Kidney epithelial cell (primary cell): ENCODE data around the gene SLCO3A1. TPM values are rescaled to one million over a fixed set of nuclear protein-coding genes. Genes with fewer than 3 reads are reported as not detected.

ENCODE experiments used
- DNase-seq: peaks from one replicate; pipeline ENCODE4 v3.0.0-alpha.2; 2010; ENCODE audit warnings: low read depth
- H3K27me3 ChIP-seq: 2 replicates; pipeline ENCODE4 v1.6.0; 2011; ENCODE audit warnings: low read length; ENCODE audit not compliant: control insufficient read depth, insufficient read depth
- H3K36me3 ChIP-seq: 2 replicates; pipeline ENCODE4 v1.5.1; 2011; ENCODE audit warnings: low read length; ENCODE audit not compliant: control insufficient read depth, insufficient read depth
- H3K4me3 ChIP-seq: 2 replicates; pipeline ENCODE4 v1.5.1; 2011; ENCODE audit warnings: low read depth, mild to moderate bottlenecking, control low read depth, low read length
- total RNA-seq: library from RNA; depleted of rRNA; stranded (reverse); fragments of >200 nt; gene quantifications from 2 replicates; pipeline ENCODE4 v1.2.3, GENCODE V29; 2015
- TF ChIP-seq, protein P1 (sequence below): IDR thresholded peaks from 2 replicates; pipeline ENCODE4 v1.5.1; 2011; ENCODE audit warnings: mild to moderate bottlenecking, moderate library complexity, low read length, control low read depth, inconsistent platforms; ENCODE audit not compliant: insufficient read depth, poor library complexity, severe bottlenecking

Gene SLCO3A1
- total RNA-seq, 1 donor from 2014 or later: 3.1 TPM

DNA sequence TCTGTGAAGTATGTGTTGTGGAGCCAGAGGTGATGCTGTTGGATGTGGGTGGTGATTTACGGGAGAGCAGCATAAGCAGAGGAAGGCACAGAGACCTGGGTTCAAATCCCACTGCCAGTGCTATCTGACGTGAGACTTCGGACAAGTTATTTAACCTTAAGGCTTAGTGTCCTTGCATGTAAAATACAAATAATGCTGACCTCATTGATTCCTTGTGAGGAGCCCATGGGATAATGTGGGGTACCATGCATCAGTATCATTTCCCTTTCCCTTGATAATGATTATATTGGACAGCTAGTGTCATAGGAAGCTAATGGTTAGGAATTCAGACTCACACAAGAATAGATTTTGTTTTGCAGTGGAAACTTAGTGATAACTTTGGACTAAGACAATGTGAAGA lies 141.6 kb downstream of the SLCO3A1 start:
- no peaks in the 10 kb centered on the region for H3K27me3 ChIP-seq
- TF ChIP-seq, protein P1, sequence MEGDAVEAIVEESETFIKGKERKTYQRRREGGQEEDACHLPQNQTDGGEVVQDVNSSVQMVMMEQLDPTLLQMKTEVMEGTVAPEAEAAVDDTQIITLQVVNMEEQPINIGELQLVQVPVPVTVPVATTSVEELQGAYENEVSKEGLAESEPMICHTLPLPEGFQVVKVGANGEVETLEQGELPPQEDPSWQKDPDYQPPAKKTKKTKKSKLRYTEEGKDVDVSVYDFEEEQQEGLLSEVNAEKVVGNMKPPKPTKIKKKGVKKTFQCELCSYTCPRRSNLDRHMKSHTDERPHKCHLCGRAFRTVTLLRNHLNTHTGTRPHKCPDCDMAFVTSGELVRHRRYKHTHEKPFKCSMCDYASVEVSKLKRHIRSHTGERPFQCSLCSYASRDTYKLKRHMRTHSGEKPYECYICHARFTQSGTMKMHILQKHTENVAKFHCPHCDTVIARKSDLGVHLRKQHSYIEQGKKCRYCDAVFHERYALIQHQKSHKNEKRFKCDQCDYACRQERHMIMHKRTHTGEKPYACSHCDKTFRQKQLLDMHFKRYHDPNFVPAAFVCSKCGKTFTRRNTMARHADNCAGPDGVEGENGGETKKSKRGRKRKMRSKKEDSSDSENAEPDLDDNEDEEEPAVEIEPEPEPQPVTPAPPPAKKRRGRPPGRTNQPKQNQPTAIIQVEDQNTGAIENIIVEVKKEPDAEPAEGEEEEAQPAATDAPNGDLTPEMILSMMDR: no peak
- no peak overlapping the region for H3K4me3 ChIP-seq
- no peak for DNase-seq
- H3K36me3 ChIP-seq: no peaks in the 10 kb centered on the region

DNA sequence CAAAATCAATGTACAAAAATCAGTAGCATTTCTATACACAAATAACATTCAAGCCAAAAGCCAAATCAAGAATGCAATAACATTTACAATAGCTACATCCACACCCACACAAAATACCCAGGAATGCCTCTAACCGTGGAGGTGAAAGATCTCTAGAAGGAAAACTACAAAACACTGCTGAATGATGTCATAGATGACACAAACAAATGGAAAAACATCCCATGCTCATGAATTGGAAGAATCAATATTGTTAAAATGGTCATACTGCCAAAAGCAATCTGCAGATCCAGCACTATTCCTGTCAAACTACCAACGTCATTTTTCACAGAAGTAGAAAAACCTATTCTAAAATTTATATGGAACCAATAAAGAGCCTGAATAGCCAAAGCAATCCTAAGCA lies 143.7 kb downstream of the SLCO3A1 start:
- H3K4me3 ChIP-seq: no peak overlapping the region
- TF ChIP-seq, protein P1: no peak
- H3K36me3 ChIP-seq: no peaks in the 10 kb centered on the region
- DNase-seq: no peak
- H3K27me3 ChIP-seq: no peaks in the 10 kb centered on the region

DNA sequence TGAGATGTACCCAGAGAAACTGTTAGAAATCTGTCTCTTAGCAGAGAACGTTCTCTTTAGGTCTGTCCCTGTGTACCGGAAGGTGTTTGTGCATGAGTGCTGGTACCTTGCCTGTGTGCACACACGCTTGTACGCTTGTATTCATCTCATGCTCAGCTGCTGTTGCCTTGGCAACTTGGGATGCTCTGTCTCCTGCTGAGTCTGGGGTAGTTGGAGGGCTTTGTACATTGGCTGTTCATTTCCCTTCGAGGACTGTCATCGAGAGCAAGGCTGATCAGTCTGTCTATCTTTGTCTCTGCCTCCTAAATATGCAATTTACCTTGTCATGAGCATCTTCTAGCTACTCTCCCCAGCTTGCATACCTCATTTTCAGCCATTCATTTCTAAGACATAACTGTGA lies 147.2 kb downstream of the SLCO3A1 start:
- Histone ChIP-seq H3K36me3 (no peaks in the 10 kb centered on the region), H3K4me3 (no peak overlapping the region), H3K27me3 (no peaks in the 10 kb centered on the region)
- DNase-seq: no peak
- TF ChIP-seq, protein P1: no peak

DNA sequence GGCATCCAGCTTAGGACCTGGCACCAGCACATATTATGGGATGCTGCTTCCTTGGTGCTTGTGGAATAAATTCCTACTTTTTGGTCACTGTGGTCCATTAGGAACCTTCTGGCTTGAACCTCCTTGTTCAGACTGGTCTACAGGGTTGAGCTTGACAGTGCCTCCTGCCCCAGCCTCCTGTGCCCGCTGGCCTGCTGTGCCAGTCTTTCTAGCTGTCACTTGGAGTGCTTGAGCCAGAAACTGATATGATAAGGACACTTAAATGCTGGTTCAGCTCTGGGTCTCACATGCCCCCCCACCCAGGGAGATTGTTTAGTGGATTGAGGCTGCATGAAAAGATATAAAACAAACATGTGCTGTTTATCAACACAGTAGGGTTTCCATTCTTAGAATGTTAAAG lies 147.8 kb downstream of the SLCO3A1 start:
- TF ChIP-seq, protein P1: no peak
- no peaks in the 10 kb centered on the region for H3K27me3 ChIP-seq
- no peak overlapping the region for H3K4me3 ChIP-seq
- no peak for DNase-seq
- no peaks in the 10 kb centered on the region for H3K36me3 ChIP-seq

DNA sequence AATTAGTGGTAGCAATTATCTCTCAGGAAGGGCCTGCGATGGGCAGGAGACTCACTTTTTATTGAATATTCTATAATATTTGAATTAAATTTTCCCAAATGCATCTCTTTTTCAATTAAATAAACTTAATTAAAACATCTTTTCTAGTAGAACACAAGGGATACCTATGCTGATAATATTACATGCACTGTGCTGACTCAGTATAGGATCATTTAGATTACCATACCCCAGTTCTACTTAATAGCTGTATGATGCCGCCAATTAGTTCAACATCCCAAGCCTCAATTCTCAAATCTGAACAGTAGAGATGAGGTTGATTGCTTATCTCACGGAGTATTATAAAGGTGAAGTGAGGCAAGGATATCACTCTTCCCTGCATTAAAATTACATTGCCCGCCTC lies 149.2 kb downstream of the SLCO3A1 start:
- TF ChIP-seq, protein P1: no peak
- Histone ChIP-seq H3K4me3 (no peak overlapping the region), H3K27me3 (no peaks in the 10 kb centered on the region), H3K36me3 (no peaks in the 10 kb centered on the region)
- no peak for DNase-seq

DNA sequence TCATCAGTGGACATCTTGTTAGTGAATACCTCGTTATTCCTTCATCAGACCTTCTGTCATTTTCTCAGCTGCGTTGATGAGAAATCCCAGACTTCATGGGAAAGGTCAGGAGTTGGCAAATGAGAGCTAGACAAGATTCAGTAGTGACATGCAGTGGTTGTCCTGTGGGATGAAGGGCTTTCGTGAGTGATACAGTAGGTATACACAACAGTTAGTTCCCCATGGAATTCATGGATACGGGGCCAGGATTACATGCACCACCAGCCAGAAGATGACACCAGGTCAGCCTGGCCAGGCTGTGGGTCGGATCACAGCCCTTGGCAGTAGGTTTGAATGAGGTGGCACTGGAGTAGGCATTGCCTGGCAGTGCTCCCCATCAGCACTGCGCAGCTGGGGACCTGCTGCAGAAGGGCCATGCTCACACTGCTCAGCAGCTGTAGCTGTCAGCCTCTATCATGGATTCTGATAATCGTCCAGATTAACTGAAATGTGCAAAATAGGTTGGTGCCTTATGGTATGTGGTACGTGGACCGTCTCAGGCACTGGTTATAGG lies 150.1 kb downstream of the SLCO3A1 start:
- Histone ChIP-seq H3K27me3 (no peaks in the 10 kb centered on the region), H3K36me3 (no peaks in the 10 kb centered on the region), H3K4me3 (no peak overlapping the region)
- TF ChIP-seq, protein P1: no peak
- no peak for DNase-seq
